ENCODE data around the gene MEIOC. TPM values are rescaled to one million over a fixed set of nuclear protein-coding genes. Genes with fewer than 3 reads are reported as not detected.
"Not testable (repeated sequence)": the region's sequence is repeated elsewhere in the genome, so short reads cannot be mapped to it uniquely, and the experiment has no call there.

Gene MEIOC
- total RNA-seq, 2 donors from 2014 or later, result 0.17 TPM; not detected in 1

- H3K4me1 Mint-ChIP-seq (ENCODE audit: low read depth in 2 of 2), result no peaks in the 10 kb centered on the region
- H3K4me3 Mint-ChIP-seq, result no peak overlapping the region
- ATAC-seq, result no peak
- DNase-seq (ENCODE audit: low spot score), result no peak
- H3K9me3 Mint-ChIP-seq, result no peaks in the 10 kb centered on the region
- H3K27me3 Mint-ChIP-seq, result peaks cover 13 to 15% of the 10 kb centered on the region in 2 donors
- H3K27ac Mint-ChIP-seq, result no peak overlapping the region
- no peaks in the 10 kb centered on the region for H3K36me3 Mint-ChIP-seq
Observed at GRCh38 chr17:44630703-44631102, 25.6 kb upstream of the MEIOC start.

- Mint-ChIP-seq H3K36me3 (no peaks in the 10 kb centered on the region), H3K27me3 (peaks cover 7 to 12% of the 10 kb centered on the region in 2 donors), H3K4me3 (no peak overlapping the region), H3K4me1 (ENCODE audit: low read depth in 2 of 2) (no peaks in the 10 kb centered on the region), H3K27ac (no peak overlapping the region), H3K9me3 (no peaks in the 10 kb centered on the region)
- ATAC-seq (no peak), DNase-seq (ENCODE audit: low spot score) (no peak)
Observed at GRCh38 chr17:44633998-44634397, 22.3 kb upstream of the MEIOC start.

- not testable (repeated sequence) for H3K9me3 Mint-ChIP-seq; H3K4me1 Mint-ChIP-seq (ENCODE audit: low read depth in 2 of 2)
Observed at GRCh38 chr17:44634401-44634800, 21.9 kb upstream of the MEIOC start.

GRCh38 chr17:44636562-44636961, 19.7 kb upstream of the MEIOC start:
- no peak overlapping the region for H3K4me3 Mint-ChIP-seq
- DNase-seq (ENCODE audit: low spot score) (no peak), ATAC-seq (no peak)
- no peak overlapping the region for H3K27ac Mint-ChIP-seq
- no peaks in the 10 kb centered on the region for H3K4me1 Mint-ChIP-seq (ENCODE audit: low read depth in 2 of 2)
- no peaks in the 10 kb centered on the region for H3K9me3 Mint-ChIP-seq
- H3K36me3 Mint-ChIP-seq, result no peaks in the 10 kb centered on the region
- H3K27me3 Mint-ChIP-seq, result peaks cover 7 to 13% of the 10 kb centered on the region in 2 donors

More at GRCh38 chr17:44634401-44634800, 21.9 kb upstream of the MEIOC start:
- H3K27ac Mint-ChIP-seq; H3K36me3 Mint-ChIP-seq; ATAC-seq; H3K4me3 Mint-ChIP-seq; DNase-seq (ENCODE audit: low spot score): not testable (repeated sequence)
- H3K27me3 Mint-ChIP-seq, result peaks cover 7 to 12% of the 10 kb centered on the region in 2 donors

GRCh38 chr17:44637066-44637465, 19.2 kb upstream of the MEIOC start:
- Mint-ChIP-seq H3K36me3 (no peaks in the 10 kb centered on the region), H3K4me3 (no peak overlapping the region), H3K27me3 (peaks cover 8 to 16% of the 10 kb centered on the region in 2 donors), H3K9me3 (no peaks in the 10 kb centered on the region), H3K4me1 (ENCODE audit: low read depth in 2 of 2) (no peaks in the 10 kb centered on the region), H3K27ac (no peak overlapping the region)
- ATAC-seq (no peak), DNase-seq (ENCODE audit: low spot score) (no peak)

- Mint-ChIP-seq H3K9me3 (no peaks in the 10 kb centered on the region), H3K4me3 (no peak overlapping the region), H3K4me1 (ENCODE audit: low read depth in 2 of 2) (no peaks in the 10 kb centered on the region), H3K36me3 (no peaks in the 10 kb centered on the region), H3K27me3 (peaks cover 15 to 20% of the 10 kb centered on the region in 2 donors), H3K27ac (no peak overlapping the region)
- ATAC-seq (no peak), DNase-seq (ENCODE audit: low spot score) (no peak)
Observed at GRCh38 chr17:44642834-44643233, 13.4 kb upstream of the MEIOC start.

- Mint-ChIP-seq H3K36me3 (no peaks in the 10 kb centered on the region), H3K4me3 (no peak overlapping the region), H3K9me3 (no peaks in the 10 kb centered on the region), H3K27ac (no peak overlapping the region), H3K27me3 (peaks cover 18 to 20% of the 10 kb centered on the region in 2 donors), H3K4me1 (ENCODE audit: low read depth in 2 of 2) (no peaks in the 10 kb centered on the region)
- ATAC-seq, result no peak
- DNase-seq (ENCODE audit: low spot score), result no peak
Observed at GRCh38 chr17:44645341-44645740, 10.9 kb upstream of the MEIOC start.

GRCh38 chr17:44646280-44646679, 10.0 kb upstream of the MEIOC start:
- no peak overlapping the region for H3K4me3 Mint-ChIP-seq
- no peaks in the 10 kb centered on the region for H3K9me3 Mint-ChIP-seq
- DNase-seq (ENCODE audit: low spot score) (no peak), ATAC-seq (no peak)
- H3K27ac Mint-ChIP-seq, result no peak overlapping the region
- H3K36me3 Mint-ChIP-seq, result no peaks in the 10 kb centered on the region
- H3K4me1 Mint-ChIP-seq (ENCODE audit: low read depth in 2 of 2), result no peaks in the 10 kb centered on the region
- peaks cover 24% of the 10 kb centered on the region in 2 donors for H3K27me3 Mint-ChIP-seq

- DNase-seq (ENCODE audit: low spot score) (no peak), ATAC-seq (no peak)
- Mint-ChIP-seq H3K27me3 (peaks cover 18 to 20% of the 10 kb centered on the region in 2 donors), H3K27ac (no peak overlapping the region), H3K4me1 (ENCODE audit: low read depth in 2 of 2) (no peaks in the 10 kb centered on the region), H3K9me3 (no peaks in the 10 kb centered on the region), H3K36me3 (no peaks in the 10 kb centered on the region), H3K4me3 (no peak overlapping the region)
Observed at GRCh38 chr17:44647736-44648135, 8.5 kb upstream of the MEIOC start.

- Mint-ChIP-seq H3K4me1 (ENCODE audit: low read depth in 2 of 2) (no peaks in the 10 kb centered on the region), H3K9me3 (no peaks in the 10 kb centered on the region), H3K27ac (no peak overlapping the region), H3K4me3 (no peak overlapping the region), H3K27me3 (peaks cover 15 to 22% of the 10 kb centered on the region in 2 donors), H3K36me3 (no peaks in the 10 kb centered on the region)
- ATAC-seq, result no peak
- DNase-seq (ENCODE audit: low spot score), result no peak
Observed at GRCh38 chr17:44648963-44649362, 7.3 kb upstream of the MEIOC start.

GRCh38 chr17:44651228-44651627, 5.0 kb upstream of the MEIOC start:
- H3K27ac Mint-ChIP-seq, result no peak overlapping the region
- H3K4me3 Mint-ChIP-seq, result no peak overlapping the region
- no peaks in the 10 kb centered on the region for H3K9me3 Mint-ChIP-seq
- no peaks in the 10 kb centered on the region for H3K4me1 Mint-ChIP-seq (ENCODE audit: low read depth in 2 of 2)
- peaks cover 23 to 26% of the 10 kb centered on the region in 2 donors for H3K27me3 Mint-ChIP-seq
- no peak for ATAC-seq
- H3K36me3 Mint-ChIP-seq, result no peaks in the 10 kb centered on the region
- DNase-seq (ENCODE audit: low spot score), result no peak

- H3K27ac Mint-ChIP-seq, result no peak overlapping the region
- ATAC-seq (no peak), DNase-seq (ENCODE audit: low spot score) (no peak)
- H3K4me3 Mint-ChIP-seq, result no peak overlapping the region
- no peaks in the 10 kb centered on the region for H3K9me3 Mint-ChIP-seq
- H3K27me3 Mint-ChIP-seq, result peaks cover 27% of the 10 kb centered on the region in 2 donors
- peaks cover 0 to 3% of the 10 kb centered on the region in 2 donors for H3K4me1 Mint-ChIP-seq (ENCODE audit: low read depth in 2 of 2)
- H3K36me3 Mint-ChIP-seq, result no peaks in the 10 kb centered on the region
Observed at GRCh38 chr17:44652727-44653126, 3.5 kb upstream of the MEIOC start.

GRCh38 chr17:44653384-44653783, 2.9 kb upstream of the MEIOC start:
- DNase-seq (ENCODE audit: low spot score) (no peak), ATAC-seq (no peak)
- Mint-ChIP-seq H3K4me1 (ENCODE audit: low read depth in 2 of 2) (peaks cover 0 to 3% of the 10 kb centered on the region in 2 donors), H3K4me3 (no peak overlapping the region), H3K9me3 (no peaks in the 10 kb centered on the region), H3K27me3 (peaks cover 24 to 27% of the 10 kb centered on the region in 2 donors), H3K27ac (no peak overlapping the region), H3K36me3 (no peaks in the 10 kb centered on the region)

GRCh38 chr17:44653954-44654353, 2.3 kb upstream of the MEIOC start:
- Mint-ChIP-seq H3K4me3 (no peak overlapping the region), H3K27ac (no peak overlapping the region), H3K27me3 (peaks cover 24 to 27% of the 10 kb centered on the region in 2 donors), H3K36me3 (no peaks in the 10 kb centered on the region), H3K4me1 (ENCODE audit: low read depth in 2 of 2) (peaks cover 0 to 3% of the 10 kb centered on the region in 2 donors), H3K9me3 (no peaks in the 10 kb centered on the region)
- DNase-seq (ENCODE audit: low spot score), result no peak
- no peak for ATAC-seq

- Mint-ChIP-seq H3K27ac (no peak overlapping the region), H3K27me3 (peaks cover 12 to 23% of the 10 kb centered on the region in 2 donors), H3K4me1 (ENCODE audit: low read depth in 2 of 2) (peaks cover 0 to 3% of the 10 kb centered on the region in 2 donors), H3K9me3 (no peaks in the 10 kb centered on the region), H3K36me3 (no peaks in the 10 kb centered on the region), H3K4me3 (no peak overlapping the region)
- ATAC-seq (no peak), DNase-seq (ENCODE audit: low spot score) (no peak)
Observed at GRCh38 chr17:44661835-44662234, 5.6 kb downstream of the MEIOC start.

Measured in natural killer cell treated with Interleukin-12 subunit alpha and Interleukin-12 subunit beta and Interleukin-15 and Interleukin-18, amount 100 ng/mL, for 72 hours (primary cell).